Left lung (tissue), 10 donors: ENCODE results near the gene LPCAT1. TPM values are rescaled to one million over a fixed set of nuclear protein-coding genes. Genes with fewer than 3 reads are reported as not detected.
A peak's percentile ranks its signal among the peaks of the same experiment; 100 is the strongest.

Experiments used
- ATAC-seq: fragments of 200-7000 bp; cut with Tn5 transposase; one replicate; pipeline ENCODE4 v1.9.1; 2020; ENCODE audit warnings: moderate library complexity
- DNase-seq, 4 donors: peaks; one replicate each; pipeline ENCODE4 v3.0.0-alpha.2; 2013 to 2020
- H3K27ac ChIP-seq, 2 donors: fragments of 200-600 bp; sonication (generic) in 1 of 2; one replicate each; pipeline versions ENCODE4 v1.5.0 to v1.8.0; 2020 to 2021
- H3K27me3 ChIP-seq, 2 donors: fragments of 200-600 bp; sonication (generic) in 1 of 2; one replicate each; pipeline versions ENCODE4 v1.5.0 to v1.8.0; 2020 to 2021
- H3K36me3 ChIP-seq, 2 donors: fragments of 200-600 bp; sonication (generic) in 1 of 2; one replicate each; pipeline versions ENCODE4 v1.5.0 to v1.8.0; 2020 to 2021
- H3K4me1 ChIP-seq, 2 donors: fragments of 200-600 bp; one replicate each; pipeline ENCODE4 v1.8.0; 2021
- H3K4me3 ChIP-seq, 2 donors: fragments of 200-600 bp; sonication (generic) in 1 of 2; one replicate each; pipeline versions ENCODE4 v1.5.0 to v1.8.0; 2020 to 2021; ENCODE audit warnings: mild to moderate bottlenecking in 1 of 2
- H3K9me3 ChIP-seq, 2 donors: fragments of 200-600 bp; sonication (generic) in 1 of 2; one replicate each; pipeline versions ENCODE4 v1.5.0 to v1.8.0; 2020 to 2021
- intact Hi-C, 2 donors: fragments of 100-400 bp; cut with DNase I; formaldehyde crosslinking; loops; one replicate each; pipeline versions ENCODE4 v1.11.2 to v1.14.2; 2022
- polyA plus RNA-seq, 6 donors: library from polyadenylated mRNA; unstranded; fragments of 120-200 nt; gene quantifications; one replicate each; pipeline ENCODE4 v1.2.1, GENCODE V29; 2013; ENCODE audit not compliant: insufficient read length in 6 of 6
- total RNA-seq, 2 donors: library from RNA; stranded (reverse); fragmentation: NEBNext Ultra II Directional; extraction: Animal tissue kit (Norgen Biotek cat#: 25700); gene quantifications; one replicate each; pipeline ENCODE4 v1.2.1, GENCODE V29; 2021
- TF ChIP-seq, protein P1 (sequence below), 2 donors: fragments of 200-600 bp; sonication (generic) in 1 of 2; IDR thresholded peaks; one replicate each; pipeline versions ENCODE4 v1.5.0 to v1.8.0; 2021; ENCODE audit warnings: antibody characterized with exemption in 2 of 2
- donor health status: DM: no; HTN: yes; CAD: no.
- donor health status: DM: no; HTN: no; CAD: no.

The LPCAT1 gene
- total and polyA plus RNA-seq, 8 donors, result 106 to 751 (median 148) TPM

GRCh38 chr5:1524799-1525623, 1.3 kb upstream of the LPCAT1 start:
- H3K4me3 ChIP-seq, result no peak overlapping the region
- peaks cover 0 to 14% of the 10 kb centered on the region in 2 donors for H3K36me3 ChIP-seq
- H3K9me3 ChIP-seq, result no peaks in the 10 kb centered on the region
- ATAC-seq (no peak), DNase-seq (peak in 2 of 4 donors; percentile 42 to 78)
- TF ChIP-seq, protein P1, sequence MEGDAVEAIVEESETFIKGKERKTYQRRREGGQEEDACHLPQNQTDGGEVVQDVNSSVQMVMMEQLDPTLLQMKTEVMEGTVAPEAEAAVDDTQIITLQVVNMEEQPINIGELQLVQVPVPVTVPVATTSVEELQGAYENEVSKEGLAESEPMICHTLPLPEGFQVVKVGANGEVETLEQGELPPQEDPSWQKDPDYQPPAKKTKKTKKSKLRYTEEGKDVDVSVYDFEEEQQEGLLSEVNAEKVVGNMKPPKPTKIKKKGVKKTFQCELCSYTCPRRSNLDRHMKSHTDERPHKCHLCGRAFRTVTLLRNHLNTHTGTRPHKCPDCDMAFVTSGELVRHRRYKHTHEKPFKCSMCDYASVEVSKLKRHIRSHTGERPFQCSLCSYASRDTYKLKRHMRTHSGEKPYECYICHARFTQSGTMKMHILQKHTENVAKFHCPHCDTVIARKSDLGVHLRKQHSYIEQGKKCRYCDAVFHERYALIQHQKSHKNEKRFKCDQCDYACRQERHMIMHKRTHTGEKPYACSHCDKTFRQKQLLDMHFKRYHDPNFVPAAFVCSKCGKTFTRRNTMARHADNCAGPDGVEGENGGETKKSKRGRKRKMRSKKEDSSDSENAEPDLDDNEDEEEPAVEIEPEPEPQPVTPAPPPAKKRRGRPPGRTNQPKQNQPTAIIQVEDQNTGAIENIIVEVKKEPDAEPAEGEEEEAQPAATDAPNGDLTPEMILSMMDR (IDR thresholded peaks at IDR 0.05), result no peak
- peaks cover 11 to 22% of the 10 kb centered on the region in 2 donors for H3K4me1 ChIP-seq
- H3K27ac ChIP-seq, result no peak overlapping the region
- intact Hi-C loops, result no loop called here
- H3K27me3 ChIP-seq, result no peaks in the 10 kb centered on the region

- Histone ChIP-seq H3K27ac (peak overlapping the region; percentile 81 to 91), H3K4me3 (peak overlapping the region; percentile 56 to 77), H3K36me3 (peaks cover 0 to 19% of the 10 kb centered on the region in 2 donors), H3K9me3 (no peaks in the 10 kb centered on the region), H3K27me3 (no peaks in the 10 kb centered on the region), H3K4me1 (peaks cover 11 to 22% of the 10 kb centered on the region in 2 donors)
- no peak for ATAC-seq
- TF ChIP-seq, protein P1 (IDR thresholded peaks at IDR 0.05), result no peak
- intact Hi-C loops, result no loop called here
- no peak for DNase-seq
Measured at GRCh38 chr5:1524481-1524798, 680 bp upstream of the LPCAT1 start.

- no peaks in the 10 kb centered on the region for H3K9me3 ChIP-seq
- H3K4me1 ChIP-seq, result peaks cover 11 to 22% of the 10 kb centered on the region in 2 donors
- peak overlapping the region; percentile 67 to 77 for H3K4me3 ChIP-seq
- TF ChIP-seq, protein P1 (IDR thresholded peaks at IDR 0.05), result no peak
- H3K27ac ChIP-seq, result peak overlapping the region; percentile 81 to 91
- peak in 1 of 4 donors; percentile 85 for DNase-seq
- ATAC-seq, result no peak
- no peaks in the 10 kb centered on the region for H3K27me3 ChIP-seq
- peaks cover 0 to 29% of the 10 kb centered on the region in 2 donors for H3K36me3 ChIP-seq
- intact Hi-C loops, result no loop called here
Measured at GRCh38 chr5:1523480-1523792, 324 bp downstream of the LPCAT1 start.

DNA sequence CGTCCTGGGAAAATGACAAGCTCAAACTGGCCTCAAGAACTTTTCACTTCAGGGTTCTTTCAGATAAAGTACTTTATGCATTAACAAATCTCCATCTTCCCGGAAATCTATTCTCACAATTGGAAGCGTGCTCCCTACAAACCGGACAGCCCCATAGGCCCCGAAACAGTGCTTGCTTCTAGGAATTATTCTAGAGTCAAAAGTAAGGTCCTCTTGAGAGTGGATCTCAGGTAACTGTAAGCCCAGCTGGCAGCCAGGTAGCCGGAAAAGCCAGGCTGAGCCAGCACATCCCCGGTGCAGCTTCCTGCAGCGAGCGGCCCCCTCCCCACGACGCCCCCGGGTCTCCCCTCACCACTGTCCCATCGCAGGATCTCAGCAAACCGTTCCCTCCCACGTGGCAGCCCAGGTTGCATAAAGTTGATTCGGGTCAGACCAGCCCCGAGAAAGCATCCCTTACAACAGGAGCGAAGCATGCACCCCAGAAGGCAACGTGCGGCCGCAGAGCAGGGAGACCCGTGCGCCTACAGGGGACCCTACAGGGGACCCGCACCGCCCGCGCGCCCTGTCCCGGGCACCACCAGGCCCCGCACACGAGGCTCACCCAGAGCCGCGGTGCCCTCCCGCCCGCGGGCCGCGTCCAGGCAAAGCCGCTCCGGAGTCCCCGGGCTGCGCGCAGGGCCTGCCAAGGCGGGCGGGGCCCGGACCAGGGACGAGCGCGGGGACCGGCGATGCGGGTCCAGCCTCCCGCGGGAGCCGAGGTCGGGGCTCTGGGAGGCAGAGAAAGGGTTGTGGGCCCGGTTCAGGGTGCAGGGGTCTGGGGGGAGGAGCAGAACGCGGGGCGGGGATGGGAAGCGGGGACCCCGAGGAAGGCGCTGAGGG, 920 bp downstream of the LPCAT1 start:
- intact Hi-C loops, result no loop called here
- no peaks in the 10 kb centered on the region for H3K27me3 ChIP-seq
- H3K36me3 ChIP-seq, result peaks cover 0 to 31% of the 10 kb centered on the region in 2 donors
- peak overlapping the region; percentile 67 to 77 for H3K4me3 ChIP-seq
- H3K4me1 ChIP-seq, result peaks cover 11 to 25% of the 10 kb centered on the region in 2 donors
- no peak for ATAC-seq
- peak overlapping the region; percentile 81 to 91 for H3K27ac ChIP-seq
- TF ChIP-seq, protein P1 (IDR thresholded peaks at IDR 0.05), result no peak
- no peaks in the 10 kb centered on the region for H3K9me3 ChIP-seq
- DNase-seq, result peak in 2 of 4 donors; percentile 36 to 89
